PC-3 (cell line): ENCODE measurements around the gene CDC25B. TPM values are rescaled to one million over a fixed set of nuclear protein-coding genes. Genes with fewer than 3 reads are reported as not detected.
"Not testable (repeated sequence)": the region's sequence is repeated elsewhere in the genome, so short reads cannot be mapped to it uniquely, and the experiment has no call there.

ENCODE experiments used
- ATAC-seq: fragments of 200-7000 bp; cut with Tn5 transposase; 2 replicates; pipeline ENCODE4 v1.9.1; 2020; ENCODE audit warnings: mild to moderate bottlenecking, moderate library complexity
- BruUV-seq: library from RNA; stranded (reverse); fragments of 400-500 nt; replicated peaks from 2 replicates; lab custom pipeline; 2021; lab: Mats Ljungman, UMichigan
- CTCF ChIA-PET: fragments of 300-600 bp; sonication (Branson Sonifier 250); formaldehyde crosslinking; loops from one replicate; lab custom pipeline; 2022; ENCODE audit warnings: antibody characterized with exemption; lab: Charles Lee
- POLR2A ChIA-PET: fragments of 300-600 bp; sonication (Branson Sonifier 250); formaldehyde crosslinking; loops from one replicate; lab custom pipeline; 2022; ENCODE audit warnings: antibody characterized with exemption; ENCODE audit not compliant: unreplicated experiment; lab: Charles Lee
- DNase-seq: peaks from one replicate; pipeline ENCODE4 v3.0.0-alpha.2; 2015
- H2AFZ ChIP-seq: fragments of 300-600 bp; sonication (generic); 2 replicates; pipeline ENCODE4 v1.6.0; 2016; ENCODE audit warnings: antibody characterized with exemption, low read length
- H3F3A ChIP-seq: fragments of 300-600 bp; sonication (generic); one replicate; pipeline ENCODE4 v1.6.0; 2017; ENCODE audit warnings: antibody characterized with exemption, low read length, control low read depth, mild to moderate bottlenecking; ENCODE audit not compliant: unreplicated experiment
- H3K27ac ChIP-seq: fragments of 300-600 bp; sonication (generic); 2 replicates; pipeline ENCODE4 v1.5.1; 2016; ENCODE audit warnings: mild to moderate bottlenecking, low read length
- H3K27me3 ChIP-seq: fragments of 300-600 bp; sonication (generic); 2 replicates; pipeline ENCODE4 v1.6.1; 2016; ENCODE audit warnings: low read length, mixed read lengths
- H3K36me3 ChIP-seq: fragments of 300-600 bp; sonication (generic); 2 replicates; pipeline ENCODE4 v1.6.1; 2016; ENCODE audit warnings: low read depth, mixed run types, low read length, mixed read lengths
- H3K4me1 ChIP-seq: fragments of 300-600 bp; sonication (generic); 2 replicates; pipeline ENCODE4 v1.5.1; 2016; ENCODE audit warnings: low read length; ENCODE audit not compliant: insufficient read depth
- H3K4me2 ChIP-seq: fragments of 300-600 bp; sonication (generic); 2 replicates; pipeline ENCODE4 v1.6.0; 2016; ENCODE audit warnings: low read length
- H3K4me3 ChIP-seq: fragments of 300-600 bp; sonication (generic); 2 replicates; pipeline ENCODE4 v1.5.1; 2016; ENCODE audit warnings: mild to moderate bottlenecking, low read length, mixed read lengths
- H3K79me2 ChIP-seq: fragments of 300-600 bp; sonication (generic); 2 replicates; pipeline ENCODE4 v1.6.1; 2017; ENCODE audit warnings: low read length, mixed read lengths
- H3K9ac ChIP-seq: fragments of 300-600 bp; sonication (generic); 2 replicates; pipeline ENCODE4 v1.6.0; 2016; ENCODE audit warnings: mild to moderate bottlenecking, low read length
- H3K9me2 ChIP-seq: fragments of 300-600 bp; sonication (generic); replicated peaks from 2 replicates; pipeline ENCODE4 v1.6.1; 2016; ENCODE audit warnings: mixed run types, low read length, mixed read lengths
- H3K9me3 ChIP-seq: fragments of 300-600 bp; sonication (generic); 2 replicates; pipeline ENCODE4 v1.6.1; 2016; ENCODE audit warnings: low read length, mixed read lengths
- H4K20me1 ChIP-seq: fragments of 300-600 bp; sonication (generic); 2 replicates; pipeline ENCODE4 v1.6.1; 2016; ENCODE audit warnings: low read length, mixed read lengths
- CTCF ChIP-seq: fragments of 300-600 bp; sonication (generic); conservative IDR thresholded peaks from 2 replicates; pipeline ENCODE4 v1.5.1; 2017; ENCODE audit warnings: antibody characterized with exemption, low read depth, mild to moderate bottlenecking, low read length
- EZH2 ChIP-seq: fragments of 300-600 bp; sonication (generic); IDR thresholded peaks from one replicate; pipeline ENCODE4 v1.6.1; 2017; ENCODE audit warnings: antibody characterized with exemption, mild to moderate bottlenecking, low read length; ENCODE audit not compliant: unreplicated experiment
- EZH2phosphoT487 ChIP-seq: fragments of 300-600 bp; sonication (generic); IDR thresholded peaks from 2 replicates; pipeline ENCODE4 v1.6.1; 2018; ENCODE audit warnings: mild to moderate bottlenecking, antibody characterized with exemption, low read length, borderline replicate concordance
- intact Hi-C: fragments of 100-400 bp; cut with micrococcal nuclease; formaldehyde crosslinking; loops from 2 replicates; pipeline ENCODE4 v1.9.0; 2023
- total RNA-seq: library from RNA; depleted of rRNA; stranded (reverse); fragments of >200 nt; gene quantifications from 2 replicates; pipeline ENCODE4 v1.2.3, GENCODE V29; 2014

The CDC25B gene
- total RNA-seq, 1 experiment from 2014 or later: 89.7 TPM

- Histone ChIP-seq H3K36me3 (no peaks in the 10 kb centered on the region), H2AFZ (no peak overlapping the region), H3K4me3 (no peak overlapping the region), H3K9ac (no peak overlapping the region), H3K4me2 (no peak overlapping the region), H3K27me3 (no peaks in the 10 kb centered on the region), H3K27ac (no peak overlapping the region), H3K79me2 (no peaks in the 10 kb centered on the region), H3K9me3 (no peaks in the 10 kb centered on the region), H4K20me1 (no peaks in the 10 kb centered on the region), H3F3A (no peaks in the 10 kb centered on the region), H3K9me2 (no peaks in the 10 kb centered on the region), H3K4me1 (peaks cover 33% of the 10 kb centered on the region)
- ATAC-seq (no peak), DNase-seq (no peak)
- BruUV-seq: no TSS peak
- intact Hi-C loops: no loop called here
- POLR2A ChIA-PET: no interaction called here
- TF ChIP-seq EZH2 (no peak), CTCF (no peak), EZH2phosphoT487 (no peak)
- CTCF ChIA-PET: no interaction called here
Measured at GRCh38 chr20:3839328-3839727, 43.2 kb downstream of the CDC25B start.

DNA sequence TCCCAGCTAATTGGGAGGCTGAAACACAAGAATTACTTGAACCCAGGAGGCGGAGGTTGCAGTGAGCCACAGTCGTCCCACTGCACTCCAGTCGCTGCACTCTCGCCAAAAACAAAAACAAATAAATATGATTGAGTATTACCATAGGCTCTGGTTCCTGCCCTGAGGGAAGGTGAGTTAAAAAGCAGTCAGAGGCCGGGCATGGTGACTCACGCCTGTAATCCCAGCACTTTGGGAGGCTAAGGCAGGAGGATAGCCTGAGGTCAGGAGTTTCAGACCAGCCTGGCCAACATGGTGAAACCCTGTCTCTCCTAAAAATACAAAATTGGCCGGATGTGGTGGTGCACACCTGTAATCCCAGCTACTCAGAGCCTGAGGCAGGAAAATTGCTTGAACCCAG lies 44.1 kb downstream of the CDC25B start:
- CTCF ChIA-PET: not testable (repeated sequence)

GRCh38 chr20:3842348-3842930 lies 46.3 kb downstream of the CDC25B start:
- Histone ChIP-seq H3K27ac (peak overlapping the region; percentile 79), H3K4me3 (no peak overlapping the region), H3K9me2 (no peaks in the 10 kb centered on the region), H3K9ac (peak overlapping the region; percentile 46; the same call in 1 of the 2 replicates), H3K27me3 (no peaks in the 10 kb centered on the region), H3K79me2 (peaks cover 13% of the 10 kb centered on the region), H4K20me1 (no peaks in the 10 kb centered on the region), H3K36me3 (no peaks in the 10 kb centered on the region), H3K4me2 (no peak overlapping the region), H3K4me1 (peaks cover 50% of the 10 kb centered on the region), H3K9me3 (no peaks in the 10 kb centered on the region), H2AFZ (no peak overlapping the region), H3F3A (no peaks in the 10 kb centered on the region)
- DNase-seq: no peak
- TF ChIP-seq EZH2 (no peak), CTCF (no peak), EZH2phosphoT487 (no peak)
- intact Hi-C loops: no loop called here
- no peak for ATAC-seq
- ChIA-PET CTCF (no interaction called here), POLR2A (no interaction called here)
- BruUV-seq: no TSS peak

More for the DNA sequence above, 44.1 kb downstream of the CDC25B start:
- Histone ChIP-seq H3K4me1 (peaks cover 38% of the 10 kb centered on the region), H3K4me2 (0 out of 2 replicates have a peak overlapping the region, but pooled peaks have one; percentile 18), H3K9ac (peak overlapping the region; percentile 18; the same call in 1 of the 2 replicates), H3K27ac (peak overlapping the region; percentile 81)
- POLR2A ChIA-PET, H4K20me1 ChIP-seq, BruUV-seq, intact Hi-C loops, H3K4me3 ChIP-seq, H3K9me2 ChIP-seq, H3K27me3 ChIP-seq, H3F3A ChIP-seq, H3K36me3 ChIP-seq, H3K79me2 ChIP-seq, H2AFZ ChIP-seq, H3K9me3 ChIP-seq: not testable (repeated sequence)
- DNase-seq (peak; percentile 93), ATAC-seq (peak; percentile 79)
